Neural progenitor cell (in vitro differentiated cells): ENCODE results near the gene RAB3IL1. TPM values are rescaled to one million over a fixed set of nuclear protein-coding genes. Genes with fewer than 3 reads are reported as not detected.
A peak's percentile ranks its signal among the peaks of the same experiment; 100 is the strongest.

Experiments used
- DNase-seq: peaks from one replicate; pipeline ENCODE4 v3.0.0-alpha.2; 2016; ENCODE audit warnings: low spot score
- H2AFZ ChIP-seq: fragments of 200-600 bp; sonication (generic); replicated peaks from 2 replicates; pipeline ENCODE4 v1.6.1; 2016; ENCODE audit warnings: antibody characterized with exemption
- H3F3A ChIP-seq: fragments of 200-600 bp; sonication (generic); 2 replicates; pipeline ENCODE4 v1.6.1; 2016; ENCODE audit warnings: antibody characterized with exemption, low read depth
- H3K27ac ChIP-seq: fragments of 200-600 bp; sonication (generic); 2 replicates; pipeline ENCODE4 v1.5.1; 2016; ENCODE audit warnings: mild to moderate bottlenecking
- H3K27me3 ChIP-seq: fragments of 200-600 bp; sonication (generic); 2 replicates; pipeline ENCODE4 v1.6.1; 2016; ENCODE audit warnings: mild to moderate bottlenecking, moderate library complexity
- H3K36me3 ChIP-seq: fragments of 200-600 bp; sonication (generic); 2 replicates; pipeline ENCODE4 v1.5.1; 2016
- H3K4me1 ChIP-seq: fragments of 200-600 bp; sonication (generic); 2 replicates; pipeline ENCODE4 v1.6.1; 2016; ENCODE audit warnings: mixed run types
- H3K4me2 ChIP-seq: fragments of 200-600 bp; sonication (generic); 2 replicates; pipeline ENCODE4 v1.6.1; 2016
- H3K4me3 ChIP-seq: fragments of 200-600 bp; sonication (generic); 2 replicates; pipeline ENCODE4 v1.5.1; 2016
- H3K79me2 ChIP-seq: fragments of 200-600 bp; sonication (generic); 2 replicates; pipeline ENCODE4 v1.6.1; 2016; ENCODE audit warnings: low read depth
- H3K9ac ChIP-seq: fragments of 200-600 bp; sonication (generic); 2 replicates; pipeline ENCODE4 v1.6.1; 2016
- H3K9me3 ChIP-seq: fragments of 200-600 bp; sonication (generic); 2 replicates; pipeline ENCODE4 v1.5.1; 2016; ENCODE audit warnings: low read depth
- H4K20me1 ChIP-seq: fragments of 200-600 bp; sonication (generic); 2 replicates; pipeline ENCODE4 v1.6.1; 2016; ENCODE audit warnings: low read depth
- H3K27ac Mint-ChIP-seq: 3 replicates; pipeline ENCODE4 v1.8.0; 2021; ENCODE audit warnings: mixed read lengths
- H3K27me3 Mint-ChIP-seq: 2 replicates; pipeline ENCODE4 v1.8.0; 2022; ENCODE audit warnings: low read depth, mild to moderate bottlenecking, inconsistent platforms, moderate library complexity, mixed read lengths; ENCODE audit not compliant: insufficient read depth
- H3K36me3 Mint-ChIP-seq: 3 replicates; pipeline ENCODE4 v1.8.0; 2021; ENCODE audit warnings: mixed read lengths
- H3K4me1 Mint-ChIP-seq: 3 replicates; pipeline ENCODE4 v1.8.0; 2021; ENCODE audit warnings: mixed read lengths
- H3K4me3 Mint-ChIP-seq: 3 replicates; pipeline ENCODE4 v1.8.0; 2021; ENCODE audit warnings: mild to moderate bottlenecking, moderate library complexity, mixed read lengths
- H3K9me3 Mint-ChIP-seq: 3 replicates; pipeline ENCODE4 v1.8.0; 2020; ENCODE audit warnings: mixed read lengths
- CTCF ChIP-seq: fragments of 200-600 bp; sonication (generic); IDR thresholded peaks from 2 replicates; pipeline ENCODE4 v1.5.1; 2017; ENCODE audit warnings: antibody characterized with exemption, mild to moderate bottlenecking
- EZH2 ChIP-seq: fragments of 200-600 bp; sonication (generic); IDR thresholded peaks from 2 replicates; pipeline ENCODE4 v1.6.1; 2017; ENCODE audit warnings: antibody characterized with exemption, mild to moderate bottlenecking, moderate library complexity
- EZH2phosphoT487 ChIP-seq: fragments of 200-600 bp; sonication (generic); IDR thresholded peaks from 2 replicates; pipeline ENCODE4 v1.6.1; 2017; ENCODE audit warnings: antibody characterized with exemption
- total RNA-seq: library from RNA; depleted of rRNA; stranded (reverse); fragments of >200 nt; gene quantifications from 2 replicates; pipeline ENCODE4 v1.2.3, GENCODE V29; 2015; ENCODE audit warnings: low replicate concordance

The RAB3IL1 gene
- total RNA-seq, 1 donor from 2014 or later: 1.4 TPM

GRCh38 chr11:61895046-61895717, 22.2 kb downstream of the RAB3IL1 start:
- H2AFZ ChIP-seq: no peak overlapping the region
- no peak overlapping the region for H3K4me3 ChIP-seq
- Mint-ChIP-seq H3K4me3 (no peak overlapping the region), H3K27ac (no peak overlapping the region), H3K27me3 (peaks cover 9% of the 10 kb centered on the region), H3K36me3 (no peaks in the 10 kb centered on the region), H3K9me3 (no peaks in the 10 kb centered on the region), H3K4me1 (peaks cover 10% of the 10 kb centered on the region)
- no peak overlapping the region for H3K27ac ChIP-seq
- DNase-seq: no peak
- TF ChIP-seq CTCF (no peak), EZH2 (no peak)
- no peaks in the 10 kb centered on the region for H3K79me2 ChIP-seq
- no peak overlapping the region for H3K4me2 ChIP-seq
- peaks cover 18% of the 10 kb centered on the region for H3K27me3 ChIP-seq
- peaks cover 15% of the 10 kb centered on the region for H3F3A ChIP-seq
- H3K9me3 ChIP-seq: no peaks in the 10 kb centered on the region
- H4K20me1 ChIP-seq: peaks cover 2% of the 10 kb centered on the region
- no peak overlapping the region for H3K9ac ChIP-seq
- H3K36me3 ChIP-seq: no peaks in the 10 kb centered on the region
- H3K4me1 ChIP-seq: peaks cover 10% of the 10 kb centered on the region

GRCh38 chr11:61893981-61894380, 23.4 kb downstream of the RAB3IL1 start:
- H3K27ac ChIP-seq: no peak overlapping the region
- no peak overlapping the region for H3K4me2 ChIP-seq
- H4K20me1 ChIP-seq: peaks cover 7% of the 10 kb centered on the region
- Mint-ChIP-seq H3K27me3 (peaks cover 11% of the 10 kb centered on the region), H3K9me3 (no peaks in the 10 kb centered on the region), H3K27ac (no peak overlapping the region), H3K4me1 (peaks cover 6% of the 10 kb centered on the region), H3K4me3 (no peak overlapping the region), H3K36me3 (no peaks in the 10 kb centered on the region)
- H3K9me3 ChIP-seq: no peaks in the 10 kb centered on the region
- no peaks in the 10 kb centered on the region for H3K79me2 ChIP-seq
- no peak overlapping the region for H3K4me3 ChIP-seq
- no peaks in the 10 kb centered on the region for H3K36me3 ChIP-seq
- H3F3A ChIP-seq: peaks cover 15% of the 10 kb centered on the region
- no peak overlapping the region for H3K9ac ChIP-seq
- no peak for TF ChIP-seq CTCF
- TF ChIP-seq EZH2: no peak
- TF ChIP-seq EZH2phosphoT487: no peak
- H2AFZ ChIP-seq: no peak overlapping the region
- no peak for DNase-seq
- peaks cover 11% of the 10 kb centered on the region for H3K4me1 ChIP-seq
- peaks cover 18% of the 10 kb centered on the region for H3K27me3 ChIP-seq

- no peaks in the 10 kb centered on the region for H3K79me2 ChIP-seq
- no peak for TF ChIP-seq EZH2phosphoT487
- TF ChIP-seq CTCF: no peak
- TF ChIP-seq EZH2: no peak
- H3F3A ChIP-seq: peaks cover 15% of the 10 kb centered on the region
- peaks cover 18% of the 10 kb centered on the region for H3K27me3 ChIP-seq
- H4K20me1 ChIP-seq: peaks cover 7% of the 10 kb centered on the region
- H3K9ac ChIP-seq: no peak overlapping the region
- peak overlapping the region; percentile 76 for H3K4me3 ChIP-seq
- no peak overlapping the region for H3K27ac ChIP-seq
- Mint-ChIP-seq H3K27me3 (peaks cover 11% of the 10 kb centered on the region), H3K4me3 (peak overlapping the region; percentile 82), H3K9me3 (no peaks in the 10 kb centered on the region), H3K27ac (no peak overlapping the region), H3K36me3 (no peaks in the 10 kb centered on the region), H3K4me1 (peaks cover 4% of the 10 kb centered on the region)
- H3K4me1 ChIP-seq: peaks cover 11% of the 10 kb centered on the region
- no peak for DNase-seq
- peak overlapping the region; percentile 85 for H2AFZ ChIP-seq
- peak overlapping the region; percentile 96 for H3K4me2 ChIP-seq
- no peaks in the 10 kb centered on the region for H3K9me3 ChIP-seq
- H3K36me3 ChIP-seq: no peaks in the 10 kb centered on the region
Measured at GRCh38 chr11:61892085-61892370, 25.3 kb downstream of the RAB3IL1 start.
